Mucosa of rectum (tissue), 2 donors: Measurements from ENCODE around the gene USP40.

Experiments used
- H3K27ac ChIP-seq, 2 donors: one replicate each; pipeline ENCODE4 v1.7.0; 2013; ENCODE audit warnings: inconsistent platforms in 2 of 2, low read depth in 2 of 2, low read length in 2 of 2
- H3K27me3 ChIP-seq, 2 donors: one replicate each; pipeline ENCODE4 v1.7.0; 2013; ENCODE audit warnings: low read length in 2 of 2; ENCODE audit not compliant: control insufficient read depth in 2 of 2, insufficient read depth in 2 of 2
- H3K36me3 ChIP-seq, 2 donors: one replicate each; pipeline ENCODE4 v1.7.0; 2013; ENCODE audit warnings: low read length in 2 of 2; ENCODE audit not compliant: control insufficient read depth in 2 of 2, insufficient read depth in 2 of 2
- H3K4me1 ChIP-seq, 2 donors: one replicate each; pipeline ENCODE4 v1.7.0; 2013; ENCODE audit warnings: low read length in 2 of 2, mild to moderate bottlenecking in 1 of 2; ENCODE audit not compliant: control insufficient read depth in 2 of 2, insufficient read depth in 2 of 2
- H3K4me3 ChIP-seq, 2 donors: one replicate each; pipeline ENCODE4 v1.7.0; 2013; ENCODE audit warnings: low read length in 2 of 2
- H3K9ac ChIP-seq, 2 donors: one replicate each; pipeline ENCODE4 v1.7.0; 2013; ENCODE audit warnings: low read length in 2 of 2, low read depth in 1 of 2, mild to moderate bottlenecking in 1 of 2
- H3K9me3 ChIP-seq, 2 donors: one replicate each; pipeline ENCODE4 v1.7.0; 2013; ENCODE audit warnings: low read length in 2 of 2; ENCODE audit not compliant: control insufficient read depth in 2 of 2
- donor health status: healthy.
- donor health status: Normal muscosa, but diverticular disease.

USP40 gene

GRCh38 chr2:233531955-233532354 is 34.6 kb downstream of the USP40 start:
- Histone ChIP-seq H3K36me3 (peaks cover 6 to 15% of the 10 kb centered on the region in 2 donors), H3K9ac (no peak overlapping the region), H3K4me3 (no peak overlapping the region), H3K27ac (no peak overlapping the region), H3K4me1 (no peaks in the 10 kb centered on the region), H3K9me3 (no peaks in the 10 kb centered on the region), H3K27me3 (no peaks in the 10 kb centered on the region)

DNA sequence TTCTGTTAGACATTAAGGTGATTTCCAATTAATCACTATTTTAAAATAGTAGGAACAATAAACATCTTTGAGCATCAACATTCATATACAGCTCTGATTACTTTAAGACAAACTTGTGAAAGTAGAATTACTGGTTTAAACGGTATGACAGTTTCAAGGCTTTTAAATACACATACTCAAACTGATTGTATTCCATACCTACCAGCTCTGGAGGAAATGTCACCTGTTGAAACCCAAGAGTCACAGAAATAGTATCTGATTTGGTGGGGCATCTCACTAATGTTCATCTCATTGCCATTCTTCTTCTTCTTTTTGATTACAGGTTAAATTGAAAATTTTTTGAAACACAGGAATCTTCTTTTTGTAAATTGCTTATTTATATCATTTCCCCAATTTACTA is 36.2 kb downstream of the USP40 start:
- Histone ChIP-seq H3K27ac (no peak overlapping the region), H3K36me3 (peaks cover 8 to 17% of the 10 kb centered on the region in 2 donors), H3K9me3 (no peaks in the 10 kb centered on the region), H3K4me3 (no peak overlapping the region), H3K27me3 (no peaks in the 10 kb centered on the region), H3K9ac (no peak overlapping the region), H3K4me1 (no peaks in the 10 kb centered on the region)

DNA sequence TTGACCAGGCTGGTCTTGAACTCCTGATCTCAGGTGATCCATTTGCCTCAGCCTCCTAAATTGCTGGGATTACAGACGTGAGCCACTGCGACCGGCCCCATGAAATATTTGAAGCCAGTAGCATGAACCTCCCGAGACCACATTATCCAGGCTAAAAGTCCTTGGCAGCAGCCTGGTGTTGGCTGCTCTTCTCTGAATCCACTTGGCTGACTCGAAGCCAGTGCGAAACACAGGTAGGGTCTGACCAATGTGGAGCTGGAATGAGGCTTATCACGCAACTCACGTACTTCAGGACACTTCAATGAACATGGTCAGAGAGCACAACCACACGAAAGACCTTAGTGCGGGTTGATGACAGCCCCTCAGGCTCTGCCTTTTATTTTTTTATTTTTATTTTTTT is 38.4 kb downstream of the USP40 start:
- Histone ChIP-seq H3K27ac (no peak overlapping the region), H3K4me3 (no peak overlapping the region), H3K4me1 (no peaks in the 10 kb centered on the region), H3K9ac (no peak overlapping the region), H3K27me3 (no peaks in the 10 kb centered on the region), H3K36me3 (peaks cover 8 to 21% of the 10 kb centered on the region in 2 donors), H3K9me3 (no peaks in the 10 kb centered on the region)

DNA sequence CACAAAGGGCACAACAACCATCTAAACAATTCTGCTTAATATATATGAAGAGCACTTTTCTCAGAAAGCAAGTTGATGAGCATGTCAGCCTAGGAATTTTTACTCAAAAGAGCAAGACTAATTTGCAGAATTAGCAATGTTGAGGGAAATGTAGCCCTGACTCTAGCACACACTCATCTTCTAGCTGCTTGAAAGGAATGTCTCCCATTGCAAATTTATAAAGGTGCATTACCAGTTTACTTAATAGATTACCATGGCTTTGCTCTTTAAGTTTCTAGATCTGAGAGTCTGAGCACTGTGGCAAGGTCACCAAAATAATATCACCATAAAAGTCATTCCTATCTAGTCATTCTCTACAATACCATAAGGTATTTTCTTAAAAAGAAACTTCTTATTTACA is 40.8 kb downstream of the USP40 start:
- H3K4me1 ChIP-seq, result no peaks in the 10 kb centered on the region
- no peaks in the 10 kb centered on the region for H3K27me3 ChIP-seq
- no peak overlapping the region for H3K27ac ChIP-seq
- H3K9me3 ChIP-seq, result no peaks in the 10 kb centered on the region
- H3K4me3 ChIP-seq, result no peak overlapping the region
- no peak overlapping the region for H3K9ac ChIP-seq
- H3K36me3 ChIP-seq, result peaks cover 8 to 22% of the 10 kb centered on the region in 2 donors

DNA sequence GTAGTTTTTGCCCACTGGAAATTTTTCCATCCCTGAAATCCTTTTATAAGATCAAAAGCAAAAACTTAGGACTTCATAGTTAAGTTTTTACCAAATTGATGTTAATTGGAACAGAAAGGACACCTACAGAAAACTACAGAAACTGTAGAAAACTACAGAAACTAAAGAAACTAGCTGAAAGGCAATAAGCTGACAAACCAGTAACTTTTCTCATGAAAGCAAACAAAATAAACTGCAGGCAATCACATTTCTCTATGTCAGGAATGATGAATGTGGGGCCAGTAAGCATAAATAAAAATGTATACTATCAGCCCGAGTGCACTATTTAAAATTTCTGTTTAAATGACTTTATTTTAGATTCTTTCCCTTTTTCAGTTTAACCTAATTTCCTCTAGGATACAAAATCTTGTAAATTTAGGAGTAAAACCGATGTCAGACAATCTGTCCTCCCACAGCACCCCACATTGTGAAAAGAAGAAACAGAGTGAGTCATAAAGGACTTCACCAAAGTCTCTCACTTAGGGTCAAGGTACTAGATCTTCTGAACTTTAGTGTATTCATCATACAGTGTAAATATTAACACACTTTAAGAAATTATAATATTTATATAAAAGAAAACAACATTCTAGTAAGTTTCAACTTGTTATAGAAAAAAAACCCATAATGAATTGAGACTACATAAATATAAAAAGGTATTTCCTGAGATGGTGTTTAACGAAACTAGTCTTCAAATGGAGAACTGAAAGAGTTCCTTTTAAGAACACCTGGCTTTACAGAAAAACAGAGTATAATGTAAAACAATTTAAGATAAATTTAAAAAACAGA is 46.6 kb downstream of the USP40 start:
- Histone ChIP-seq H3K9me3 (no peaks in the 10 kb centered on the region), H3K27me3 (no peaks in the 10 kb centered on the region), H3K9ac (no peak overlapping the region), H3K4me1 (no peaks in the 10 kb centered on the region), H3K27ac (peak overlapping the region in 1 of 2 donors; percentile 12), H3K4me3 (no peak overlapping the region), H3K36me3 (peaks cover 16% of the 10 kb centered on the region in 2 donors)

DNA sequence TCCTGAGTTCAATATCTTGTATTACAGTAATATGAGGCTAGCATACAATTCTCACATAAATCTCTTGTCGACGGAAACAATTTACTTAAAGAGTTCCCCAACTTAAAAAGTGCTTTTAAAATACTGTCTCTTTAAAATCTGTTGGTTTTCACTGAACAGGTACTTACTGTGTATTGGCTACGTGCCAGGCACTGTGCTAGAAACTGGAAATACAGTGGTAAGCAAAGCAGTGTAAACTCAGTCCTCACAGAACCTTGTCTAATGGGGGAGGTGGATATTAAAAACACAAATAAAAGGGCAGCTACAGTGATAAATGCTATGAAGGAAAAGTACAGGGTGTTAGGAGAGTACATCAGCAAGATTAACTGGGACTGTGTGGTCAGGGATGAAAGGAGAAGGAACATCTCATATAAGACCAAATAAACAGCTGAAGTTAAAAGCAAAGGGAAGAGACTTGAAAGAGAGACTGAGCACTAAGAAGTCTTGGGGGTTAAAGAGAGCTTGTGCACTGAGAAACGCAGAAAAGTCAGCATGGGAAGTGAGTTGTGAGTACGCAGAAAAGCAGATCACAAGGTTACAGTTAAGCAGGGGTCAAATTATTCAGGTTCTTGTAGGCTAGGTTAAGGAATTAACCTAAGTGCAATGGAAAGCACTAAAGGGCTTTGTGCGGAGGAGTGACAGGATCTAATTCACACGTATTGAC is 52.5 kb downstream of the USP40 start:
- H3K9ac ChIP-seq, result no peak overlapping the region
- no peaks in the 10 kb centered on the region for H3K9me3 ChIP-seq
- H3K27me3 ChIP-seq, result no peaks in the 10 kb centered on the region
- H3K4me3 ChIP-seq, result no peak overlapping the region
- no peaks in the 10 kb centered on the region for H3K4me1 ChIP-seq
- no peak overlapping the region for H3K27ac ChIP-seq
- H3K36me3 ChIP-seq, result peaks cover 6 to 7% of the 10 kb centered on the region in 2 donors

GRCh38 chr2:233503947-233504637 is 62.5 kb downstream of the USP40 start:
- Histone ChIP-seq H3K9me3 (peaks cover 0 to 4% of the 10 kb centered on the region in 2 donors), H3K27ac (no peak overlapping the region), H3K4me1 (no peaks in the 10 kb centered on the region), H3K9ac (no peak overlapping the region), H3K4me3 (no peak overlapping the region), H3K27me3 (no peaks in the 10 kb centered on the region), H3K36me3 (peaks cover 5 to 13% of the 10 kb centered on the region in 2 donors)

- H3K27me3 ChIP-seq, result no peaks in the 10 kb centered on the region
- H3K36me3 ChIP-seq, result peaks cover 6 to 13% of the 10 kb centered on the region in 2 donors
- no peaks in the 10 kb centered on the region for H3K4me1 ChIP-seq
- H3K27ac ChIP-seq, result no peak overlapping the region
- H3K9ac ChIP-seq, result no peak overlapping the region
- peaks cover 0 to 4% of the 10 kb centered on the region in 2 donors for H3K9me3 ChIP-seq
- no peak overlapping the region for H3K4me3 ChIP-seq
Measured at GRCh38 chr2:233503481-233503880, 63.1 kb downstream of the USP40 start.

- H3K27ac ChIP-seq, result no peak overlapping the region
Measured at GRCh38 chr2:233501198-233502076, 65.1 kb downstream of the USP40 start.

More at GRCh38 chr2:233501198-233502076, 65.1 kb downstream of the USP40 start:
- Histone ChIP-seq H3K4me1 (no peaks in the 10 kb centered on the region), H3K36me3 (peaks cover 16% of the 10 kb centered on the region in 2 donors), H3K9ac (no peak overlapping the region), H3K9me3 (peaks cover 0 to 4% of the 10 kb centered on the region in 2 donors), H3K4me3 (no peak overlapping the region), H3K27me3 (no peaks in the 10 kb centered on the region)
